Testis (tissue), 3 donors: Measurements from ENCODE around the gene B4GALNT2. TPM values are rescaled to one million over a fixed set of nuclear protein-coding genes. Genes with fewer than 3 reads are reported as not detected.
"Not testable (repeated sequence)": the region's sequence is repeated elsewhere in the genome, so short reads cannot be mapped to it uniquely, and the experiment has no call there.

ENCODE experiments used
- DNase-seq: peaks from one replicate; pipeline ENCODE4 v3.0.0-alpha.2; 2019
- H3K27ac ChIP-seq, 2 donors: fragments of 200-600 bp; sonication (generic); one replicate each; pipeline ENCODE4 v1.5.1; 2019
- H3K27me3 ChIP-seq: fragments of 200-600 bp; sonication (generic); one replicate; pipeline ENCODE4 v1.5.1; 2019
- H3K36me3 ChIP-seq: fragments of 200-600 bp; sonication (generic); one replicate; pipeline ENCODE4 v1.5.1; 2017; ENCODE audit warnings: low read depth; ENCODE audit errors: missing control alignments
- H3K4me1 ChIP-seq: fragments of 200-600 bp; sonication (generic); one replicate; pipeline ENCODE4 v1.5.1; 2019
- H3K4me3 ChIP-seq, 2 donors: fragments of 200-600 bp; sonication (generic); one replicate each; pipeline ENCODE4 v1.5.1; 2017 to 2019
- H3K9me3 ChIP-seq: fragments of 200-600 bp; sonication (generic); one replicate; pipeline ENCODE4 v1.5.1; 2017
- CTCF ChIP-seq, 3 experiments: fragments of 450-650 bp in 2 of 3; fragments of 200-600 bp in 1 of 3; sonication (generic) in 1 of 3; IDR thresholded peaks; one replicate each; pipeline ENCODE4 v1.5.1; 2016 to 2019; ENCODE audit warnings: antibody characterized with exemption in 3 of 3, mild to moderate bottlenecking in 2 of 3, moderate library complexity in 1 of 3
- POLR2A ChIP-seq: fragments of 450-650 bp; IDR thresholded peaks from one replicate; pipeline ENCODE4 v1.6.1; 2017; ENCODE audit warnings: antibody characterized with exemption, mild to moderate bottlenecking, moderate library complexity
- WGBS, 2 donors: methylation state at CpG; one replicate each; pipeline ENCODE4 v1.1.5; 2018; 5-methylcytosine and 5-hydroxymethylcytosine counted together
- intact Hi-C: fragments of 100-400 bp; cut with DNase I; formaldehyde crosslinking; loops from one replicate; pipeline ENCODE4 v1.15.1; 2023; ENCODE audit warnings: low total_unique reads
- polyA plus RNA-seq: library from polyadenylated mRNA; stranded (reverse); fragments of 350-450 nt; fragmentation: Illumina TruSeq; extraction: RNeasy Lipid Tissue Mini Kit (QIAGEN cat#74804); gene quantifications from one replicate; pipeline ENCODE4 v1.2.3, GENCODE V29; 2014; ENCODE audit warnings: low read depth, low replicate concordance; ENCODE audit not compliant: insufficient read depth
- total RNA-seq, 2 donors: library from RNA; depleted of rRNA; stranded (reverse); fragments of >200 nt; gene quantifications; one replicate each; pipeline ENCODE4 v1.2.3, GENCODE V29; 2016

Gene B4GALNT2
- total and polyA plus RNA-seq, 3 donors from 2014 or later = 0.24 to 0.69 (median 0.37) TPM

GRCh38 chr17:49168706-49169105 is 36.1 kb downstream of the B4GALNT2 start:
- 68 to 69% methylated on average over 9 of the region's 9 CpGs for WGBS, 2 donors
- H3K27me3 ChIP-seq = no peaks in the 10 kb centered on the region
- H3K27ac ChIP-seq = no peak overlapping the region
- no peaks in the 10 kb centered on the region for H3K4me1 ChIP-seq
- TF ChIP-seq POLR2A (no peak), CTCF (IDR thresholded peaks at IDR 0.05) (no peak)
- intact Hi-C loops = no loop called here
- DNase-seq = no peak
- H3K9me3 ChIP-seq = no peaks in the 10 kb centered on the region
- no peaks in the 10 kb centered on the region for H3K36me3 ChIP-seq
- no peak overlapping the region for H3K4me3 ChIP-seq

GRCh38 chr17:49170216-49170615 is 37.6 kb downstream of the B4GALNT2 start:
- no peak for TF ChIP-seq POLR2A
- intact Hi-C loops = no loop called here

GRCh38 chr17:49170711-49171110 is 38.1 kb downstream of the B4GALNT2 start:
- intact Hi-C loops, H3K27ac ChIP-seq, H3K9me3 ChIP-seq, DNase-seq, H3K4me3 ChIP-seq, H3K36me3 ChIP-seq, H3K4me1 ChIP-seq, H3K27me3 ChIP-seq: not testable (repeated sequence)
- WGBS, 2 donors = 74 to 80% methylated on average over 3 of the region's 3 CpGs

More at GRCh38 chr17:49170216-49170615, 37.6 kb downstream of the B4GALNT2 start:
- no peaks in the 10 kb centered on the region for H3K9me3 ChIP-seq
- no peak for DNase-seq
- no peak overlapping the region for H3K4me3 ChIP-seq
- H3K36me3 ChIP-seq = no peaks in the 10 kb centered on the region
- H3K27me3 ChIP-seq = no peaks in the 10 kb centered on the region
- no peaks in the 10 kb centered on the region for H3K4me1 ChIP-seq
- 88 to 92% methylated on average over 2 of the region's 2 CpGs for WGBS, 2 donors
- H3K27ac ChIP-seq = no peak overlapping the region

- intact Hi-C loops, H3K36me3 ChIP-seq, H3K4me1 ChIP-seq, H3K4me3 ChIP-seq, H3K9me3 ChIP-seq, DNase-seq, H3K27me3 ChIP-seq, H3K27ac ChIP-seq: not testable (repeated sequence)
- WGBS, 2 donors = 86 to 94% methylated on average over 11 of the region's 11 CpGs
Observed at GRCh38 chr17:49175978-49176377, 43.4 kb downstream of the B4GALNT2 start.

GRCh38 chr17:49180303-49180702 is 47.7 kb downstream of the B4GALNT2 start:
- no peaks in the 10 kb centered on the region for H3K36me3 ChIP-seq
- no peaks in the 10 kb centered on the region for H3K27me3 ChIP-seq
- H3K27ac ChIP-seq = no peak overlapping the region
- no peaks in the 10 kb centered on the region for H3K9me3 ChIP-seq
- 10% methylated on average over 5 of the region's 5 CpGs for WGBS, 2 donors
- H3K4me3 ChIP-seq = no peak overlapping the region
- H3K4me1 ChIP-seq = no peaks in the 10 kb centered on the region
- TF ChIP-seq CTCF (IDR thresholded peaks at IDR 0.05) = peak; percentile 47 to 79 (median 64)
- no peak for TF ChIP-seq POLR2A
- intact Hi-C loops = no loop called here
- peak; percentile 81 for DNase-seq

- no peaks in the 10 kb centered on the region for H3K36me3 ChIP-seq
- DNase-seq = no peak
- no peak overlapping the region for H3K27ac ChIP-seq
- no peaks in the 10 kb centered on the region for H3K9me3 ChIP-seq
- H3K27me3 ChIP-seq = no peaks in the 10 kb centered on the region
- no peaks in the 10 kb centered on the region for H3K4me1 ChIP-seq
- H3K4me3 ChIP-seq = no peak overlapping the region
- 81 to 83% methylated on average over 6 of the region's 6 CpGs for WGBS, 2 donors
- intact Hi-C loops = no loop called here
- TF ChIP-seq POLR2A (no peak), CTCF (IDR thresholded peaks at IDR 0.05) (no peak)
Observed at GRCh38 chr17:49180998-49181635, 48.5 kb downstream of the B4GALNT2 start.
